Lower leg skin (tissue), 3 donors: ENCODE measurements around the gene RELL2.

Experiments
- CTCF ChIP-seq, 3 donors: fragments of 450-650 bp; IDR thresholded peaks; one replicate each; pipeline ENCODE4 v1.5.1; 2016; ENCODE audit warnings: antibody characterized with exemption in 3 of 3, mild to moderate bottlenecking in 3 of 3, moderate library complexity in 2 of 3
- POLR2A ChIP-seq, 2 donors: fragments of 450-650 bp; IDR thresholded peaks; one replicate each; pipeline ENCODE4 v1.6.1; 2016 to 2017; ENCODE audit warnings: antibody characterized with exemption in 2 of 2, mild to moderate bottlenecking in 1 of 2, moderate library complexity in 1 of 2

- TF ChIP-seq CTCF (IDR thresholded peaks at IDR 0.05) (peak in 1 of 3 donors; percentile 71), POLR2A (IDR thresholded peaks at IDR 0.05) (no peak)
These were observed 28.1 kb downstream of the RELL2 start for GRCh38 chr5:141664733-141665461.
